Measurements from ENCODE around the gene CCDC60. TPM values are rescaled to one million over a fixed set of nuclear protein-coding genes. Genes with fewer than 3 reads are reported as not detected.

Gene CCDC60
- 2.2 to 3.3 TPM (median 2.5 TPM) in 3 replicates for total RNA-seq

DNA sequence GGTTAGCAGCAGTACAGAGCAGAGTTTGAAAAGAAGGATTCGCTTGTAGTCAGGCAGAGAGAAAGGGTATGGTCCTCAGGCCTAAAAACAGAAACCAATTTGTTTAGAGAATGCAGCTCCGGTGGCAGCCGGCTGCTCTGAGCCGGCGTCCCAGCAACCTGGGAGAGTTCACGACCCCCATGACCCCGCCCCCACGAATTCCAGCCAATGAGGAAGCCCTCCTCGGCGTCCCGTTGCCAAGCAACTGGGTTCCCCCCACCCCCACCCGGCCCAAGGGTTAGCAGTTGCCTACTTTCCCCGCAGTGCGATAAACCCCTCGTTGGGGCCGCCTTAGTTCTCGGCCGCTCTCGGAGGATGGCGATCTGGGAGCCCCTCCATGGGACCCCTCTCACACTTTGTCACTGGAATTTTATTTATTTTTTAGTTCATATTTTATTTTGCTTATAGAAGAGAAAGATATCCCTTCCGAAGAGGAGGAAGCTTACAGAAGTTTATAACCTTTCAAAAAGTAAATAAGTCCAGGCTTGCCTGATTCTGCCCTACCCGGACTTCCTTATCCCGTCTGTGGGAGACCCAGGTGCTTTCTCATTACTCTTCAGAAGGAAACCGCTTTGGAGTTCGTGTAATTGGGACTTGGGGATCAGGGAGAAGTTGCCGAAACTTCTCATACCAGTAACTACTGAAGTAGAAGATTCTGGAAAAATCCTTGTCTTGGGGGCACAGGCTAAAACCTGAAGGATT is at the start of gene CCDC60:
CCDC60 (plus strand) TSS at position 300 of the 741 bp plus-strand sequence. CDS start 448 bp downstream, outside the sequence.
- Mint-ChIP-seq H3K36me3 (no peaks in the 10 kb centered on the region), H3K4me1 (peaks cover 4% of the 10 kb centered on the region), H3K27me3 (ENCODE audit: low read depth) (peaks cover 38% of the 10 kb centered on the region), H3K4me3 (peak within 1 kb of the TSS; percentile 43), H3K9me3 (no peaks in the 10 kb centered on the region), H3K27ac (no peak within 1 kb of the TSS)
- TF ChIP-seq, protein P1, sequence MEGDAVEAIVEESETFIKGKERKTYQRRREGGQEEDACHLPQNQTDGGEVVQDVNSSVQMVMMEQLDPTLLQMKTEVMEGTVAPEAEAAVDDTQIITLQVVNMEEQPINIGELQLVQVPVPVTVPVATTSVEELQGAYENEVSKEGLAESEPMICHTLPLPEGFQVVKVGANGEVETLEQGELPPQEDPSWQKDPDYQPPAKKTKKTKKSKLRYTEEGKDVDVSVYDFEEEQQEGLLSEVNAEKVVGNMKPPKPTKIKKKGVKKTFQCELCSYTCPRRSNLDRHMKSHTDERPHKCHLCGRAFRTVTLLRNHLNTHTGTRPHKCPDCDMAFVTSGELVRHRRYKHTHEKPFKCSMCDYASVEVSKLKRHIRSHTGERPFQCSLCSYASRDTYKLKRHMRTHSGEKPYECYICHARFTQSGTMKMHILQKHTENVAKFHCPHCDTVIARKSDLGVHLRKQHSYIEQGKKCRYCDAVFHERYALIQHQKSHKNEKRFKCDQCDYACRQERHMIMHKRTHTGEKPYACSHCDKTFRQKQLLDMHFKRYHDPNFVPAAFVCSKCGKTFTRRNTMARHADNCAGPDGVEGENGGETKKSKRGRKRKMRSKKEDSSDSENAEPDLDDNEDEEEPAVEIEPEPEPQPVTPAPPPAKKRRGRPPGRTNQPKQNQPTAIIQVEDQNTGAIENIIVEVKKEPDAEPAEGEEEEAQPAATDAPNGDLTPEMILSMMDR (IDR thresholded peaks at IDR 0.05; ENCODE audit: unreplicated experiment), result no peak
- DNase-seq (ENCODE audit: low spot score in 2 of 2, unreplicated experiment in 2 of 2), result no peak

- Mint-ChIP-seq H3K27ac (no peak overlapping the region), H3K4me1 (peaks cover 3% of the 10 kb centered on the region), H3K27me3 (ENCODE audit: low read depth) (peaks cover 30% of the 10 kb centered on the region), H3K9me3 (no peaks in the 10 kb centered on the region), H3K36me3 (no peaks in the 10 kb centered on the region), H3K4me3 (no peak overlapping the region)
- no peak for DNase-seq (ENCODE audit: low spot score in 2 of 2, unreplicated experiment in 2 of 2)
- TF ChIP-seq, protein P1 (IDR thresholded peaks at IDR 0.05; ENCODE audit: unreplicated experiment), result no peak
Measured at GRCh38 chr12:119288576-119288975, 46.0 kb upstream of the CCDC60 start.

DNA sequence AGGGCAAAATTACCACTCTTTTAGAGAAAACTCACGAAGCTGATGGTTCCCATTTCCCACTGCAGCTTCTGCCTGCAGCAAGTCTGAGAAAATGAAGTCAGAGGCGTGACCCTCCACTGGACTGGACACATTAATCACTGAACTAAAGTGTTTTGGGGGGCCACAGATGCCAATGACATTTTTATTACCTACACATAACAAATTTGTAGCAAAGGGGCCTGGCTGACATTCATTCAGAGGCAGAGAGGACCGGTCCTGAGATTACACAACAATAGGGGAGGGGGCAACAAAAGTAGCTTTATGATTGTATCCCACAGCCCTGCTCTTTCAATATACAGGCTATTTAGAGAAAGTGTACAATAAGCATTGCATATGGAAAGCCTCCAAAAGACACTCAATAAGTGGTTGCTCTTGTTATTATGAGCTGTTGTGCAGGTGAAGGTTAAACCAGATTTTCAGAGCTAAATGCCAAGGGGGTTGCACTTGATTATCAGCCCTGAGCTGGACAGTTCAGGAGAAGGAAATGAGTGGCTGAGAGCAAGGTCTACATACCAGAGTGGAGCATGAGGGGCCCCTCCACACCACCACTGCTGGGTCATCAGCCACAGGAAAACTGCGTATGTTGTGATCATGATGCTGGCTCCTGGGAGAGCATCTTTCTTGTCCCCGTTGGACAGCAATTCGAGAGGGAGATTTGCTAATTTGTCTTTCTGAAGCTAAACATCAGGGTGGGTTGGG is 41.5 kb upstream of the CCDC60 start:
- H3K4me1 Mint-ChIP-seq, result peaks cover 13% of the 10 kb centered on the region
- TF ChIP-seq, protein P1 (IDR thresholded peaks at IDR 0.05; ENCODE audit: unreplicated experiment), result no peak

GRCh38 chr12:119294211-119294610 is 40.3 kb upstream of the CCDC60 start:
- H3K27ac Mint-ChIP-seq, result no peak overlapping the region
- no peak overlapping the region for H3K4me3 Mint-ChIP-seq
- H3K9me3 Mint-ChIP-seq, result no peaks in the 10 kb centered on the region
- H3K4me1 Mint-ChIP-seq, result peaks cover 13% of the 10 kb centered on the region
- peaks cover 23% of the 10 kb centered on the region for H3K27me3 Mint-ChIP-seq (ENCODE audit: low read depth)
- H3K36me3 Mint-ChIP-seq, result no peaks in the 10 kb centered on the region
- no peak for DNase-seq (ENCODE audit: low spot score in 2 of 2, unreplicated experiment in 2 of 2)
- TF ChIP-seq, protein P1 (IDR thresholded peaks at IDR 0.05; ENCODE audit: unreplicated experiment), result no peak

More for the DNA sequence above, 41.5 kb upstream of the CCDC60 start:
- H3K27ac Mint-ChIP-seq, result no peak overlapping the region
- no peaks in the 10 kb centered on the region for H3K36me3 Mint-ChIP-seq
- no peaks in the 10 kb centered on the region for H3K9me3 Mint-ChIP-seq
- H3K4me3 Mint-ChIP-seq, result no peak overlapping the region
- DNase-seq (ENCODE audit: low spot score in 2 of 2, unreplicated experiment in 2 of 2), result no peak
- peaks cover 31% of the 10 kb centered on the region for H3K27me3 Mint-ChIP-seq (ENCODE audit: low read depth)

DNA sequence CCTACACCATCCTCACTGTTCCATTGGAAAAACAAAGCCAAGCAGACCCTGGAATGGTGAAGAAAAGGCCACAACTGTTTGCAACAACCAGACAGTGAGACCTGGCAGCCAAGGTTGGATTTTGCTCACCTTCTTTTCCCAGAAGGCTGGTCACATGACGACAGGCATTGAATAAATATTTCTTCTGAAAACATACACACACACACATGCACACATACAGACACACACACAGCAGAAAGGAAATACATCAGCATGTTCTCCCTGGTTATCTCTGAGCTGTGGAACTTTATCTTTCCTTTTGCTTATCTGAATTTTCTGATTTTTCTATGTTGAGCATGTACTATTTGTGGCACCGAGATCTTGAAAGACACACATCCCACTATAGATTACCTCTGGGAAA is 38.0 kb upstream of the CCDC60 start:
- Mint-ChIP-seq H3K27ac (no peak overlapping the region), H3K27me3 (ENCODE audit: low read depth) (peaks cover 17% of the 10 kb centered on the region), H3K36me3 (no peaks in the 10 kb centered on the region), H3K9me3 (no peaks in the 10 kb centered on the region), H3K4me1 (peaks cover 13% of the 10 kb centered on the region), H3K4me3 (no peak overlapping the region)
- TF ChIP-seq, protein P1 (IDR thresholded peaks at IDR 0.05; ENCODE audit: unreplicated experiment), result no peak
- no peak for DNase-seq (ENCODE audit: low spot score in 2 of 2, unreplicated experiment in 2 of 2)
